ENCODE measurements around the gene JAG2.

Gene JAG2

DNA sequence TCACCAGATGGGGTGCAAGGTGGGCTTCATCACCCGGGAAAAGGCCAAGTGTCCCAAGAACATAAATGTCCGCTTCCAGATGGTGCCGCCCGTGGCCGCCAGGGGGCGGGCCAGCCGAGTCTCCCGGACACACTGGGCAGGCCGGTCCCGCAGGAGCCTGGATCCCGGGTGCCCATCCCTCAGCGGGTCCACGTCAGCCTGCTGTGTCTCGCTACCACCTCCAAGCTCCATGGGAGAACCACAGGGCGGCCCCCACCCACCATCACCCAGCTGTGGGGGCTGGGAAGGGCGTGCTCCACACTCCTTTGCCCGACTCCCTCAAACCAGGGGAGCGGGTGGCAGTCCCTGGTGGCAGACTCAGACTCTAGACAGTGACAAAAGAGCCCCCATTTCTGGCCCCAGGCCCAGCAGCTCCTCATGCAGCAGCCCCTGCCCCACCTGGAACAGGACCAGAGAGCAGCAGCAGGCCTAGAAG, 34.5 kb upstream of the JAG2 start:
- DNase-seq = peak; percentile 42

GRCh38 chr14:105201925-105202513, 33.4 kb upstream of the JAG2 start:
- DNase-seq = no peak

DNA sequence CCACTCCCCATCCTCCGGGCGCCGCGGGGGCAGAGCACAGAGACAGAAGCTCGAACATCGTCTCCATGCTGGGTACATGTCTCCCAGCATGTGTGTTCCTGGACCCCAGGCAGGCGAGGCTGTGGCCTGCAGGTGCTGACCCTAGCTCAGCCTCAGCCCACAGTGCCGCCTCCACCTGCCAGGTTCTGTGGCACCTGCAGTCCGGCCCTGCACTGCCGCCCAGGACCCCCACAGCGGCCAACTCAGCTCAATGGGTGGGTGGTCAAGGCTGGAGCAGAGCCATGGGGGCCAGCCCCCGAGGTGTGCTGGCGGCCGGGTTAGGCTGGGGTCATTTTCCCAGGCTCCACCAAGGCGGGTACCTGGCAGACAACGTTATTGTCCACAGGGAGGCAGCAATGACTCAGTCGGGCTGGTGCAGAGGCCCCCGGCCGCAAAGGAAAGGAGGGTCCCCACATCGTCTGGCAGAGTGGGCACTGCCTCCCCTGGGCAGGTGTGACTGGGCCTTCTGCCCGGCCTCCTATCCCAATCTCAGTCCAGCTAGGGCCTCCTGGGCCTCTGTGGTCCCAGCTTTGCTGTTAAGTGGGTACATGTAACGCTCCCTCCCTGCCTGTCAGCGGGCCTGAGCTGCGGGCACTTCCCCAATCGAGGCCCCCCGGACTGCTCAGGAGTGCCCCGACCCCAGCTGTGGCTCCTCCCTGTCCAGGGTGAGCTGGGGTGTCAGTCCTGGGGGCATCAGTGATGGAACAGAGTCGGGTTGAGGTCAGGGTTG, 32.8 kb upstream of the JAG2 start:
- DNase-seq = no peak

DNA sequence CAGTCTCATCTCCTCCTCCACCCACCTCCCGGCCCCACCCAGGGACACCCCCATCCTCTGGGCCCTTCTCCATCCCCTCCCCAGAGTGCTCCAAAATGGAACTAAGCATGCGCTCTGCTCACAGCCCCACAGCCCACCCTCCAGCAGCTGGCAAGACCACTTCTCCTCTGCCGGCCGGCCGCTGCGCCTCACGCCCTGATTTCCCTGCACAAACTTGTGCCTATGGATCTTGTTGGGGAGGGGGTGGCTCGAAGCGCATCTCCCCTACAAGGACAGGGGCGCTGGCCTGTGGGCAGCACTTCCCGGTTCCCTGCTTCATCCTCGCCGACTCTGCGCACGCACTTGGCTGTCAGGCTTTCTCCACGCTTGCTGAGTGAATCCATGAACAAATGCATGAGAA, 32.1 kb upstream of the JAG2 start:
- DNase-seq = no peak

DNA sequence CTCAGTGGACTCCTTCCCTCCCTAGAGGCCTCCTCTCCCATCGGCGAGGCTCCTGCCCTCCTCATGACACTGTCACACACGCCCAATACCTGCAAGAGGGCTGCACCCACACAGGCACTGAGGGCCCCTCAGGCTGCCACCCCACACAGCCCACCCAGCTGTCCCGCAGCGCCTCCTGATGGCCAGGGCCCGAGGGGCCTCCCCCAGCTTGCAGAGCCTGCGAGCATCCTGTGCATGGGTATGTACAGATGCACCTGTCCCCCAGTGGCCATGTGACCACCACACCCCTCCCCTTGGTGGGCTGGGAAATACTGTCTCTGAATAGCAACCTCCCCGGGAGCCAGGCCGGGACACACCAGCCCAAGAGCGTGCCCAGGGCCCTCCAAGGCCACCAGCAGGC, 31.5 kb upstream of the JAG2 start:
- no peak for DNase-seq

GRCh38 chr14:105199093-105199492, 30.5 kb upstream of the JAG2 start:
- DNase-seq = no peak

GRCh38 chr14:105198588-105198987, 30.0 kb upstream of the JAG2 start:
- no peak for DNase-seq

GRCh38 chr14:105197211-105197641, 28.6 kb upstream of the JAG2 start:
- no peak for DNase-seq

DNA sequence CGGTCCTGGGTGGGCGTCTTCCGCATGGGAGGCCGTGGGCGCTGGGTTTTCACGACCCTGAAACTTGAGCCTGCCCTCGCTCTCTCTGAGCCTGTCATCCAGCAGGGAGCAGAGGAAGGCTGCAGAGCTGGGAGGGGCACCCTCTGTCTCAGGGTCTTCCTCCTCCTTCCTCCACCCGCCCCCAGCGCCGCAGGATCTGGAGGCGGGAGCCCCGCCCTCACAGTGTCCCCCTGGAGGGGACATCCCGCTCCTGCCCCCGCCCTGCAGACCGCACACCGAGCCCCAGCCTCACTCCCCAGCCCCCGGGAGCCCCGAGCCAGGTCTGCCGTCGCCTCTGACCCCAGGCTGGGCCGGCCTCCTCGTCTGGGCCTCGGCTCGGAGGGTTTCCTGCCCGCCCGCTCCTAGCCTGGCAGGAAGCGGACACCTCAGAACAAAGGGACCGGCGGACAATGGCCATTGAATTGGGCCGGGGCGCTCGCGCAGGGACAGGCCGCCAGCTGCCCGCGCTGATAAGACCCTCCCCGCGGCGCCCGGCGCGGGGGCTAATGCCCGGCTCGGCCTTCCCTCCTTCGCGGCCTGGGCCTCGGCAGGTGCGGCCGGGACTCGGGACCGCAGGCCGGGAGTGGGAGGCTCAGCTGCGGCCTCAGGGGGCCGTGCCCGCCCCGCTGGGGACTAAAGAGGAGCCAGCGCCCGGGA, 27.8 kb upstream of the JAG2 start:
- no peak for DNase-seq

DNA sequence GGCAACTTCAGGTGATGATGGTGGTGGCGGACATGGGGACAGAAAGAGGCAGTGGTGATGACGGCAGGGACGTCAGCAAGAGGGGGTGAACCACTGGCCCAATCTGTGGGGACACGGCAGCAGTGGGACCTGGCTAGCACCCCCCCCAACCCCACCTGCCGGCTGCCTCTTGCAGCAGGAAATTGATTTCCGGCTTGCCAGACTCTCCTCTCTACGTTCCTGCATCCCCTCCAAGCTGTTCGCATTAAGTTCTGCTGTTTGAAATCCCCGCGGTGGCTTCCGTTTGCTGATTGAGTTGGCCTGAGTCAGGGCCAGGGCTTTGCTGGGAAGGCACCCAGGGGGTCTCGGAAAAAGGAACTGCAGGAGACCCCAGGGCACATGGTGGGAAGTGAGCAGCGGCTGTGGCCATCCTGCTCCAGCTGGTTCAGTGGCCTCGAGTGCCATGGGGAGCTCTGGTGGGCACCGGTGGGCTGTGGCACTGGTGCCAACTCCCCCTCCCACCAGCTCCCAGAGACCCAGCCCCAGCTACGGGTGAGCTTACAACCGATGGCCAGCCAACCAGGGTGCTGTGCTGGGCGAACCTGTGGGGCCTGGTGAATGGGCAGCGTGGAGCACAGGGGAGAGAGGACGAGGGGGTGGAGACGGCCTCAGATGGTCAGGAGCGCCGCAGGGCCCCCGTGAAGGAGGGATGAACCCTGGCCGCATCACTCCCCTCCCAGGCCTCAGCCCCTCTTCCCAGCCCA, 27.1 kb upstream of the JAG2 start:
- no peak for DNase-seq

DNA sequence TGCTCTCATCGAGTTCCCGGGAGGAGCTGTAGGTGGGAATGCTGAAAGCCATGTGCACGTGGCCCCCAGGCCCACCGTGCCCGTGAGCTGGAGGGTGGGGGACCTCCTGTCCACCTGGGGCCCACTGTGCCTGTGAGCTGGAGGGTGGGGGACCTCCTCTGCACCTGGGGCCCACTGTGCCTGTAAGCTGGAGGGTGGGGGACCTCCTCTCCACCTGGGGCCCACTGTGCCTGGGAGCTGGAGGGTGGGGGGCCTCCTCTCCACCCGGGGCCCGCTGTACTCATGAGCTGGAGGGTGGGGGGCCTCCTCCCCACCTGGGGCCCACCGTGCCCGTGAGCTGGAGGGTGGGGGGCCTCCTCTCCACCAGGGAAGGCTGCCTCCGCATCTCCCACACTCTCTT, 26.5 kb upstream of the JAG2 start:
- DNase-seq = no peak

- peak; percentile 42 for DNase-seq
Measured at GRCh38 chr14:105193916-105194782, 25.6 kb upstream of the JAG2 start.

DNA sequence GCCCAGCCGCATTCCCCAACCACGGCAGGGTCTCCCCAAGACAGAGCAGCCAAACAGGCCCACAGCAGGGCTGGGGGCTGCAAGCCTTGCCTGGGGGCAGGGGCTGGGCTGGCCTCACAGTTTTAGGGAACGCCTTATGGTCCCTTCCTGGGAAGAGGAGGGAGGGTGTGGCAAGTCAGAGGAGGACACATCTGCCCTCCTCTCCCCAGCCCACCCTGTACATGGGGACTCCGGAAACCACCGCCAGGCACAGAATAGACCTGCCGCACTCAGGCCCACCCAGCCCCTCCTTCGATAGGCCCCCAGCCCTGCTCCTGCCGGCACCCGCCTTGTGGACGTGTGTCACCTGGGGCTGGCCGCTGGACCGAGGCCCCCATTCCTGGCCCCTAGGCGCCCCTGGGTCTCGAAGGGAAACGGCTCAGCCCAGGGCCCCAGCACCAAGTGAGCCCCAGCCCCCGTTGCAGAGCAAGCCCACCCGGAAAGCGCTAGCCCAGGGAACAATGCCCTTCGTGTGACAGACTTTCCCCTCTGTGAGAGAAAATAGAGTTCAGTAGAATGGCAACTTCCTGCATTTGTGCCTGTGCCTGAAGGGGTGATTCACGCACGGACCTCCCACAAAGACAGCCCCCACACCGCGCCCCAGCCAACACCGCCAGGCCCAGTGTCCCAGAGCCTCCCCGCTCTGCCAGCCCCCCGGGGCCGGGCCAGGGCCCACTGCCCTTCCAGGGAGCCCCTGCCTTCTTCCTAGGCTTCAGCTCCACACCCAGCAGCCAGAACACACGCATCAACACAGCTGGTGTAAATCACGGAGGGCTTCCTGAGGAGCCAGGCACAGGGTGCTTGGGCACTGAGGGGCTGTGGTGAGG, 24.5 kb upstream of the JAG2 start:
- peak; percentile 34 for DNase-seq

- peak; percentile 34 for DNase-seq
Measured at GRCh38 chr14:105187935-105188524, 19.5 kb upstream of the JAG2 start.

- no peak for DNase-seq
Measured at GRCh38 chr14:105187116-105187515, 18.5 kb upstream of the JAG2 start.

- DNase-seq = no peak
Measured at GRCh38 chr14:105185973-105186372, 17.4 kb upstream of the JAG2 start.

GRCh38 chr14:105185001-105185400, 16.4 kb upstream of the JAG2 start:
- no peak for DNase-seq

DNA sequence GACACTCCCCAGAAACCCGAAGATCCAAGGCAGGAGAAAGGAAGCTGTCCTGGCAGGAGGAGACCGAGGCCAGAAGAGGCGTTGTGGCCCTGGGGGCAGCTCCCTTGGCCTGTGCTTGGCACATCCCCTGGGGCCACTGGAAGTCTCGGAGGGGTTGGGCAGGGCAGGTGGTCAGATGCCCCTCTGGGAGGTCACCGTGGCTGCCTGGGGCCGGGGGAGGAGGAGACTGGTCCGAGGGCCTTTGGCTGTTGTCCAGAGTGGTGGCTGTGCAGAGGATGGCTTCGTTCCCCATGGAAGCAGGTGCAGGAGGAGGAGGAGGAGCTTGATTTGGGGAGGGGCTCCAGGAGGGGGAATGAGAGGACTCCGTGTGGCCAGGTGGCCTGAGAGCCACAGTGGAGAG, 15.9 kb upstream of the JAG2 start:
- no peak for DNase-seq

DNA sequence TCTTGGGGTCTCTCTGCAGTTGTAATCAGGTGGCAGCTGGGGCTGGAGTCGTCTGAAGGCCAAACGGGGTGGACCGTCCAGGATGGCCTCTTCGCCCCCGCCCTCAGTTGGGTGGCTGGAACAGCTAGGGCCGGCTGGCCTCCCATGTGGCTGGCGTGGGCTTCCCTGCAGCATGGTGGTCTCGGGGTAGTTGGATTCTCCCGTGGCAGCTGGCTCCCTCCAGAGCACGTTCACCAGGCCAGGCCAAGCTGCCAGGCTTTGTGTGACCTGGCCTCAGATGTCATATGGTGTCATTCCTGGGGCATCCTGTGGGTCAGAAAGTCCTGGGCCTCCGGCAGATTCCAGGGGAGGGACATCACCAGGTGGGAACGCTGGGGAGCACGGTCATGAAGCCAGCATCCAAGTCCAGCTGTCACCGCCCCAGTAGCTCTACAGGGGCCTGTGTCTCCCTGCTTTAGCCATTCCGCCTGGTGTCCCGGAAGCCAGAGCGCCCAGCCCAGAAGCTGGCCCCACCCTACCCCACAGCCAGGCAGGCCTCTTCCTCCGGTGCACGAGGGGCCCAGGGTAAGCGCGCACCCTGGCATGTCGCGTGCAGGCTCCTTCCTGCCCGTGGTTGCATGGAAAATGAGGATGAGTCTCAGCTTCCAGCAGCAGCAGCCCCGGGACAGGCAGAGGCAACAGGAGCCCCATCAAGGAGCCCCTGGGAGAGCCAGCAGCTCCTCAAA, 13.9 kb upstream of the JAG2 start:
- DNase-seq = no peak
